Measurements from ENCODE around the gene PRR33.

- TF ChIP-seq CTCF (conservative IDR thresholded peaks at IDR 0.05 in 1 of 2, IDR thresholded peaks at IDR 0.05 in 1 of 2; ENCODE audit: low read depth in 1 of 2, low read length in 2 of 2): no peak
- TF ChIP-seq EZH2 (IDR thresholded peaks at IDR 0.05; ENCODE audit: low read length, missing control alignments): no peak
These were observed 24.7 kb upstream of the PRR33 start for GRCh38 chr11:1916132-1916985.

Data from fibroblast of lung (primary cell).